ENCODE measurements around the gene TNFSF10. TPM values are rescaled to one million over a fixed set of nuclear protein-coding genes. Genes with fewer than 3 reads are reported as not detected.
A peak's percentile ranks its signal among the peaks of the same experiment; 100 is the strongest.

Gene TNFSF10
- total and polyA plus RNA-seq, 9 of the 15 experiments (the other 6 are each of a cell fraction or from before 2014, with no cell fraction given), result 0.07 to 1.3 (median 0.27) TPM; not detected in 1

DNA sequence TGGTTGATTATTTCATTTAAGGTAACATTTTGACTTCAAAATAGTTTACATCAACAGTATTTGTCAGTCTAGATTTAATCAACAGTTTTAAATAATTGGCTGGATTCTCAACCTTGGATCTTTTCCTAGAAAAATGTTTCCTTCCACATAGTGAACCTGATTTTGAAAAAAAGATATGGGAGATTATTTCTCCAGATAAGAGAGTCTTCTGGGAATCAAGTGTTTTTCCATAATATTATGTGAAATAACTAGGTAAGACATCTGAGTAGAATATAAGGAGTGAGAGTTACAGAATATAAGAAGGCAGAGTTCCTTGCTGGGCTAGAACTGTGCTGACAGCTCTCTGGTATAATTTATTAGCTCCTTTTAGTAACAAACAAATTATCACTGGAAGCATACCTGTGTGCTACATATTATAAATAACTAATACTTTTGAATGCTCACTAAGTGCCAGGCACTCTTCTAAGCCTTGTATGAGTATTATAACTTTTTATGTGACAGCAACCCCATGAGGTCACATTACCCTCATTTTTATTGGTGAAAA, 18.8 kb upstream of the TNFSF10 start (continued):
- TF ChIP-seq, protein P1, sequence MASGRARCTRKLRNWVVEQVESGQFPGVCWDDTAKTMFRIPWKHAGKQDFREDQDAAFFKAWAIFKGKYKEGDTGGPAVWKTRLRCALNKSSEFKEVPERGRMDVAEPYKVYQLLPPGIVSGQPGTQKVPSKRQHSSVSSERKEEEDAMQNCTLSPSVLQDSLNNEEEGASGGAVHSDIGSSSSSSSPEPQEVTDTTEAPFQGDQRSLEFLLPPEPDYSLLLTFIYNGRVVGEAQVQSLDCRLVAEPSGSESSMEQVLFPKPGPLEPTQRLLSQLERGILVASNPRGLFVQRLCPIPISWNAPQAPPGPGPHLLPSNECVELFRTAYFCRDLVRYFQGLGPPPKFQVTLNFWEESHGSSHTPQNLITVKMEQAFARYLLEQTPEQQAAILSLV (tag; IDR thresholded peaks at IDR 0.05), result no peak
- TF ChIP-seq ZNF586 (CRISPR knock-in tag; conservative IDR thresholded peaks at IDR 0.05) (no peak), FOXJ3 (CRISPR knock-in tag; IDR thresholded peaks at IDR 0.05) (no peak), RBFOX2 (IDR thresholded peaks at IDR 0.05; ENCODE audit: low read depth, low read length) (no peak), ZBTB8A (IDR thresholded peaks at IDR 0.05; ENCODE audit: partially characterized antibody) (no peak), ETV5 (CRISPR knock-in tag; IDR thresholded peaks at IDR 0.05; ENCODE audit: low read depth) (no peak), RAD21 (CRISPR knock-in tag; conservative IDR thresholded peaks at IDR 0.05 in 1 of 2, IDR thresholded peaks at IDR 0.05 in 1 of 2) (no peak), KHSRP (IDR thresholded peaks at IDR 0.05) (no peak), NFRKB (IDR thresholded peaks at IDR 0.05; ENCODE audit: low read depth) (no peak), ZNF780A (CRISPR knock-in tag; IDR thresholded peaks at IDR 0.05) (no peak), ZNF121 (CRISPR knock-in tag; conservative IDR thresholded peaks at IDR 0.05) (no peak)
- TF ChIP-seq, protein P2, sequence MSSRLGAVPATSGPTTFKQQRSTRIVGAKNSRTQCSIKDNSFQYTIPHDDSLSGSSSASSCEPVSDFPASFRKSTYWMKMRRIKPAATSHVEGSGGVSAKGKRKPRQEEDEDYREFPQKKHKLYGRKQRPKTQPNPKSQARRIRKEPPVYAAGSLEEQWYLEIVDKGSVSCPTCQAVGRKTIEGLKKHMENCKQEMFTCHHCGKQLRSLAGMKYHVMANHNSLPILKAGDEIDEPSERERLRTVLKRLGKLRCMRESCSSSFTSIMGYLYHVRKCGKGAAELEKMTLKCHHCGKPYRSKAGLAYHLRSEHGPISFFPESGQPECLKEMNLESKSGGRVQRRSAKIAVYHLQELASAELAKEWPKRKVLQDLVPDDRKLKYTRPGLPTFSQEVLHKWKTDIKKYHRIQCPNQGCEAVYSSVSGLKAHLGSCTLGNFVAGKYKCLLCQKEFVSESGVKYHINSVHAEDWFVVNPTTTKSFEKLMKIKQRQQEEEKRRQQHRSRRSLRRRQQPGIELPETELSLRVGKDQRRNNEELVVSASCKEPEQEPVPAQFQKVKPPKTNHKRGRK (tag; IDR thresholded peaks at IDR 0.05), result no peak
- TF ChIP-seq, protein P3, sequence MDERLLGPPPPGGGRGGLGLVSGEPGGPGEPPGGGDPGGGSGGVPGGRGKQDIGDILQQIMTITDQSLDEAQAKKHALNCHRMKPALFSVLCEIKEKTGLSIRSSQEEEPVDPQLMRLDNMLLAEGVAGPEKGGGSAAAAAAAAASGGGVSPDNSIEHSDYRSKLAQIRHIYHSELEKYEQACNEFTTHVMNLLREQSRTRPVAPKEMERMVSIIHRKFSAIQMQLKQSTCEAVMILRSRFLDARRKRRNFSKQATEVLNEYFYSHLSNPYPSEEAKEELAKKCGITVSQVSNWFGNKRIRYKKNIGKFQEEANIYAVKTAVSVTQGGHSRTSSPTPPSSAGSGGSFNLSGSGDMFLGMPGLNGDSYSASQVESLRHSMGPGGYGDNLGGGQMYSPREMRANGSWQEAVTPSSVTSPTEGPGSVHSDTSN (CRISPR knock-in tag; IDR thresholded peaks at IDR 0.05; ENCODE audit: low read depth), result no peak
- TF ChIP-seq, protein P3 (tag; conservative IDR thresholded peaks at IDR 0.05; ENCODE audit: low read depth), result peak; percentile 76

Data from K562 (cell line).